Measurements from ENCODE around the gene TAOK2. TPM values are rescaled to one million over a fixed set of nuclear protein-coding genes. Genes with fewer than 3 reads are reported as not detected.

Gene TAOK2
- total and polyA plus RNA-seq, 2 of the 4 experiments (the other 2 are of a cell fraction), result 23.0 to 31.7 TPM

DNA sequence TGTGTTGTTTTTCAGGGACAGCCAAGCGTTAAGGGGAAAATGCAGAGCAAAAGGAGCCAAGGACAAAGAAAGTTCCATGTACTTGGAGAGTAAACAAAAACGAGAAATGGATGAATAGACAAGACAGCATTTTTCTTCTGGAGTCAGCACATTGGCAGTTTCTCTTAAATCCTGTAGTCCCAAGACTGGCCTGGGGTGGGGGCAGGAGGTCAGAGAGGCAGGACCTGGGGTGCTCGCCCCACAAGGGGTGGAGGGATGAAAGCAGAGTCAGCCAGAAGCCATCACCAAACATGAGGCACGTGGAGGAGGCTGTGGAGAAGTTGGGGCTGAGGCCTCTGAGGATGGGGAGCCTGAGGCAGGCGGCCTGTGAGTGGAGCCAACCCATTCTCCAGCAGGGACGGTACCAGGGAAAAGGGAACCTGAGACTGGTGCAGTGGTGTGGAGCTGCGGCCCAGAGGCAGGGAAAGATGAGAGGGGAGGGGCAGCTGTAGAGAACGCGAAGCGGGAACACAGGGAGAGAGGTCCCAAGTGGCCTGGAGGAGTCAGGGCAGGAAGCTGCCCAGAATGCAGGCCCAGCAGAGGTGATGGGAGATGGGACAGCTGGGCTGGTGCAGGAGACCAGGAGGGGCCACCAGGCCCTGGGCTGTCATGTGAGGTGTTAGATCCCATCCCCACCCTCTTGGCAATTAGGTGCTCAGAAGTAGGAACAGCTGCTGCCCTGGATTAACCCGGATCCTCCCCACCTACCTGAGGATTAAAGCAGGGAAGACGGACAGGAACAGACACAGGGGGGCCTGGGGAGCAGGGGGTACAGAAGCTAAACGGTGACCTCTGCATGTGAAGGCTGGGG is 54.1 kb downstream of the TAOK2 start:
- no peak overlapping the region for H2BK20ac ChIP-seq (ENCODE audit: low read depth, low read length)
- H3K4me1 ChIP-seq (ENCODE audit: control insufficient read depth, insufficient read depth, low read length), result no peaks in the 10 kb centered on the region
- no TSS peak for BruUV-seq (replicated peaks)
- no peak overlapping the region for H3K4me3 ChIP-seq (ENCODE audit: insufficient read depth, low read depth, low read length)
- H3K79me1 ChIP-seq (ENCODE audit: low read depth in 1 of 2, low read length in 2 of 2), result no peaks in the 10 kb centered on the region
- H3K27ac ChIP-seq (ENCODE audit: insufficient read depth, low read length), result no peak overlapping the region
- no peak overlapping the region for H3K9ac ChIP-seq (ENCODE audit: low read depth, low read length)
- no peak overlapping the region for H3K4me2 ChIP-seq (ENCODE audit: low read depth, low read length)
- H2BK5ac ChIP-seq (ENCODE audit: low read depth, low read length, poor library complexity, severe bottlenecking), result no peak overlapping the region
- 25% methylated on average over 7 of the region's 13 CpGs; no CpG with 5 or more reads in 1 of the 2 experiments for WGBS, 2 experiments (ENCODE audit: extremely low coverage in 2 of 2, insufficient read length in 1 of 2)
- no peak overlapping the region for H4K8ac ChIP-seq (ENCODE audit: low read depth in 2 of 2, low read length in 2 of 2)
- ChIA-PET CTCF (no interaction called here), POLR2A (ENCODE audit: unreplicated experiment) (no interaction called here)
- no peaks in the 10 kb centered on the region for H3K9me1 ChIP-seq (ENCODE audit: insufficient read depth, low read length)
- TF ChIP-seq RCOR1 (IDR thresholded peaks at IDR 0.05; ENCODE audit: insufficient replicate concordance, low read length) (no peak), CEBPB (IDR thresholded peaks at IDR 0.05; ENCODE audit: low read depth, low read length) (no peak), MAZ (IDR thresholded peaks at IDR 0.05; ENCODE audit: borderline replicate concordance, low read depth, low read length) (no peak), SMC3 (IDR thresholded peaks at IDR 0.05; ENCODE audit: low read depth, low read length) (no peak), MAFK (IDR thresholded peaks at IDR 0.05; ENCODE audit: low read depth, low read length) (no peak), CHD1 (IDR thresholded peaks at IDR 0.05; ENCODE audit: low read depth, low read length) (no peak), POLR2A (IDR thresholded peaks at IDR 0.05; ENCODE audit: low read depth, low read length) (no peak), RAD21 (IDR thresholded peaks at IDR 0.05; ENCODE audit: low read length) (no peak), FOS (IDR thresholded peaks at IDR 0.05; ENCODE audit: low read depth, low read length) (no peak), NFE2L2 (IDR thresholded peaks at IDR 0.05; ENCODE audit: low read depth, low read length) (no peak)
- TF ChIP-seq, protein P1, sequence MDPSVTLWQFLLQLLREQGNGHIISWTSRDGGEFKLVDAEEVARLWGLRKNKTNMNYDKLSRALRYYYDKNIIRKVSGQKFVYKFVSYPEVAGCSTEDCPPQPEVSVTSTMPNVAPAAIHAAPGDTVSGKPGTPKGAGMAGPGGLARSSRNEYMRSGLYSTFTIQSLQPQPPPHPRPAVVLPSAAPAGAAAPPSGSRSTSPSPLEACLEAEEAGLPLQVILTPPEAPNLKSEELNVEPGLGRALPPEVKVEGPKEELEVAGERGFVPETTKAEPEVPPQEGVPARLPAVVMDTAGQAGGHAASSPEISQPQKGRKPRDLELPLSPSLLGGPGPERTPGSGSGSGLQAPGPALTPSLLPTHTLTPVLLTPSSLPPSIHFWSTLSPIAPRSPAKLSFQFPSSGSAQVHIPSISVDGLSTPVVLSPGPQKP (IDR thresholded peaks at IDR 0.05; ENCODE audit: borderline replicate concordance, low read depth, low read length), result no peak
- TF ChIP-seq, protein P2, sequence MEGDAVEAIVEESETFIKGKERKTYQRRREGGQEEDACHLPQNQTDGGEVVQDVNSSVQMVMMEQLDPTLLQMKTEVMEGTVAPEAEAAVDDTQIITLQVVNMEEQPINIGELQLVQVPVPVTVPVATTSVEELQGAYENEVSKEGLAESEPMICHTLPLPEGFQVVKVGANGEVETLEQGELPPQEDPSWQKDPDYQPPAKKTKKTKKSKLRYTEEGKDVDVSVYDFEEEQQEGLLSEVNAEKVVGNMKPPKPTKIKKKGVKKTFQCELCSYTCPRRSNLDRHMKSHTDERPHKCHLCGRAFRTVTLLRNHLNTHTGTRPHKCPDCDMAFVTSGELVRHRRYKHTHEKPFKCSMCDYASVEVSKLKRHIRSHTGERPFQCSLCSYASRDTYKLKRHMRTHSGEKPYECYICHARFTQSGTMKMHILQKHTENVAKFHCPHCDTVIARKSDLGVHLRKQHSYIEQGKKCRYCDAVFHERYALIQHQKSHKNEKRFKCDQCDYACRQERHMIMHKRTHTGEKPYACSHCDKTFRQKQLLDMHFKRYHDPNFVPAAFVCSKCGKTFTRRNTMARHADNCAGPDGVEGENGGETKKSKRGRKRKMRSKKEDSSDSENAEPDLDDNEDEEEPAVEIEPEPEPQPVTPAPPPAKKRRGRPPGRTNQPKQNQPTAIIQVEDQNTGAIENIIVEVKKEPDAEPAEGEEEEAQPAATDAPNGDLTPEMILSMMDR (conservative IDR thresholded peaks at IDR 0.05; ENCODE audit: low read depth, low read length), result no peak
- TF ChIP-seq, protein P3, sequence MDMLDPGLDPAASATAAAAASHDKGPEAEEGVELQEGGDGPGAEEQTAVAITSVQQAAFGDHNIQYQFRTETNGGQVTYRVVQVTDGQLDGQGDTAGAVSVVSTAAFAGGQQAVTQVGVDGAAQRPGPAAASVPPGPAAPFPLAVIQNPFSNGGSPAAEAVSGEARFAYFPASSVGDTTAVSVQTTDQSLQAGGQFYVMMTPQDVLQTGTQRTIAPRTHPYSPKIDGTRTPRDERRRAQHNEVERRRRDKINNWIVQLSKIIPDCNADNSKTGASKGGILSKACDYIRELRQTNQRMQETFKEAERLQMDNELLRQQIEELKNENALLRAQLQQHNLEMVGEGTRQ (IDR thresholded peaks at IDR 0.05; ENCODE audit: low read depth, low read length), result no peak
- no peak overlapping the region for H3K4ac ChIP-seq (ENCODE audit: low read depth, low read length)
- no peaks in the 10 kb centered on the region for H3K9me3 ChIP-seq (ENCODE audit: control insufficient read depth, insufficient read depth, low read length)
- H2BK15ac ChIP-seq (ENCODE audit: low read depth, low read length), result no peak overlapping the region
- in situ Hi-C loops (cut with MboI; ENCODE audit: low sequenced_read_pairs), result loop anchor here (10.0 kb wide), 1 partner anchor 333 kb away; no protein-coding TSS in a partner anchor
- intact Hi-C loops (cut with micrococcal nuclease), result no loop called here
- DNase-seq (no peak), ATAC-seq (ENCODE audit: low read depth) (no peak)
- no peak overlapping the region for H3K23ac ChIP-seq (ENCODE audit: low read depth, low read length)
- no peak overlapping the region for H2AK9ac ChIP-seq (replicated peaks; ENCODE audit: low read depth, low read length, poor library complexity)
- no peaks in the 10 kb centered on the region for H3K36me3 ChIP-seq (ENCODE audit: control insufficient read depth, insufficient read depth, low read length)
- H3K18ac ChIP-seq (ENCODE audit: low read depth, low read length), result no peak overlapping the region
- no peak overlapping the region for H4K5ac ChIP-seq (ENCODE audit: low read depth, low read length)
- no peak overlapping the region for H2AFZ ChIP-seq (replicated peaks; ENCODE audit: low read length, poor library complexity)
- H3K56ac ChIP-seq (ENCODE audit: extremely low read depth, insufficient read depth, low read length), result no peak overlapping the region
- peaks cover 9% of the 10 kb centered on the region; the same call in 1 of the 2 replicates for H4K20me1 ChIP-seq (ENCODE audit: insufficient read depth, low read length)
- H2BK120ac ChIP-seq (ENCODE audit: low read depth, low read length), result no peak overlapping the region
- dilution Hi-C loops (cut with HindIII; ENCODE audit: low sequenced_read_pairs, unreplicated experiment), result no loop called here
- H3K14ac ChIP-seq (replicated peaks; ENCODE audit: low read depth, low read length), result no peak overlapping the region
- no peak overlapping the region for H4K91ac ChIP-seq (ENCODE audit: insufficient read depth, low read depth, low read length)
- peaks cover 72% of the 10 kb centered on the region for H3K27me3 ChIP-seq (ENCODE audit: control insufficient read depth, insufficient read depth, low read length)
- H2AK5ac ChIP-seq (ENCODE audit: low read depth, low read length), result no peak overlapping the region
